WERI-Rb-1 (cell line): Measurements from ENCODE around the gene KCNJ15.

Experiments used
- DNase-seq: peaks from one replicate; pipeline ENCODE4 v3.0.0-alpha.2; 2020
- H3K27ac ChIP-seq: fragments of 250-450 bp; sonication (Bioruptor Pico); 2 replicates; pipeline ENCODE4 v1.5.1; 2020; ENCODE audit warnings: mild to moderate bottlenecking, moderate library complexity
- H3K27me3 ChIP-seq: fragments of 250-450 bp; sonication (Bioruptor Pico); 2 replicates; pipeline ENCODE4 v1.5.1; 2021; ENCODE audit warnings: mild to moderate bottlenecking, low read depth, moderate library complexity; ENCODE audit not compliant: insufficient read depth, severe bottlenecking
- H3K36me3 ChIP-seq: fragments of 250-450 bp; sonication (Bioruptor Pico); 2 replicates; pipeline ENCODE4 v1.5.1; 2020; ENCODE audit warnings: mild to moderate bottlenecking, moderate library complexity
- H3K4me3 ChIP-seq: 2 replicates; pipeline ENCODE4 v1.5.1; 2011; ENCODE audit warnings: low read depth, mild to moderate bottlenecking, control low read depth, low read length
- H3K9me3 ChIP-seq: fragments of 250-450 bp; sonication (Bioruptor Pico); 2 replicates; pipeline ENCODE4 v1.5.1; 2021; ENCODE audit warnings: mild to moderate bottlenecking, moderate library complexity; ENCODE audit not compliant: severe bottlenecking
- TF ChIP-seq, protein P1 (sequence below): IDR thresholded peaks from 2 replicates; pipeline ENCODE4 v1.5.1; 2011; ENCODE audit warnings: low read depth, mild to moderate bottlenecking, control low read depth, inconsistent platforms, low read length

Gene KCNJ15

DNA sequence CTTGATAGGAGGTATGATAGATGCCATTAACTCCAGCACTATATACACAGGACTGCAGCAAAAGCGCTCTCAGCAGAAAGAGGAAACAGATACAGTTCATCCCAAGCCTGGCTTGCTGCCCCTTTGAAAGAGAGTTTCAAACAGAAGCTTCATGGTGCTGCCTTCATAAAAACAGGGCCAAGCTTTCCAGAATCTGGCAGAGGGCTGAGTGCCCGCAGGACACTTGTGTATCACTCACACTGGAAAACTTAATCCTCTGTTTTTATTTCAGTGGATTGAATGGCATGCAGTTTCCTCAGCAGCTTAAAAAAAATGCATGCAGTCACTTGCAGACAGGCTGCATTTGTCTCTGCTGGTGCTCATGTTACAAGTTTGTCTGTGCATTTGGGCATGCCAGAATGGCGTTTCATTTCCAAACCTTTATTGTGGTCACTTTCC, 40.4 kb downstream of the KCNJ15 start:
- DNase-seq = no peak
- TF ChIP-seq, protein P1, sequence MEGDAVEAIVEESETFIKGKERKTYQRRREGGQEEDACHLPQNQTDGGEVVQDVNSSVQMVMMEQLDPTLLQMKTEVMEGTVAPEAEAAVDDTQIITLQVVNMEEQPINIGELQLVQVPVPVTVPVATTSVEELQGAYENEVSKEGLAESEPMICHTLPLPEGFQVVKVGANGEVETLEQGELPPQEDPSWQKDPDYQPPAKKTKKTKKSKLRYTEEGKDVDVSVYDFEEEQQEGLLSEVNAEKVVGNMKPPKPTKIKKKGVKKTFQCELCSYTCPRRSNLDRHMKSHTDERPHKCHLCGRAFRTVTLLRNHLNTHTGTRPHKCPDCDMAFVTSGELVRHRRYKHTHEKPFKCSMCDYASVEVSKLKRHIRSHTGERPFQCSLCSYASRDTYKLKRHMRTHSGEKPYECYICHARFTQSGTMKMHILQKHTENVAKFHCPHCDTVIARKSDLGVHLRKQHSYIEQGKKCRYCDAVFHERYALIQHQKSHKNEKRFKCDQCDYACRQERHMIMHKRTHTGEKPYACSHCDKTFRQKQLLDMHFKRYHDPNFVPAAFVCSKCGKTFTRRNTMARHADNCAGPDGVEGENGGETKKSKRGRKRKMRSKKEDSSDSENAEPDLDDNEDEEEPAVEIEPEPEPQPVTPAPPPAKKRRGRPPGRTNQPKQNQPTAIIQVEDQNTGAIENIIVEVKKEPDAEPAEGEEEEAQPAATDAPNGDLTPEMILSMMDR = no peak
- H3K27ac ChIP-seq = no peak overlapping the region
- H3K36me3 ChIP-seq = no peaks in the 10 kb centered on the region
- no peaks in the 10 kb centered on the region for H3K27me3 ChIP-seq
- no peak overlapping the region for H3K4me3 ChIP-seq
- no peaks in the 10 kb centered on the region for H3K9me3 ChIP-seq

DNA sequence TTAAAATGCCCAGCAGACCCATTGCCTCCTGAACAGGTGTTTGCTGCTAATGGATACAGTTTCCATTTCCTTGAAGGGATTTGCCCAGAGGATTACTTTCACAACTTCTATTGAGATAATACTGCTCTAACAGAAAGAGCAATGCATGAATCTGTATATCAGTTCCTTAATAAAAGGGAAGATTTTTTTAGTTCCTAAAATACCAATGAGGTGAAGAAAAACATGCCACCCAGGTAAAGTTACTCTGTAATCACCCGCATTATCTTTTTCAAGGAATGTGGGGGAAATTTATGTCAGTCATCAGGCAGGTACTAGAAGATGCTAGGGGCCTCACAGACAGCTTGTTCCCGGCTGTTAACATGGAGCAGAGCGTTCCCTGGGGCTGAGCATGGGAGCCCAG, 41.1 kb downstream of the KCNJ15 start:
- Histone ChIP-seq H3K27me3 (no peaks in the 10 kb centered on the region), H3K27ac (no peak overlapping the region), H3K36me3 (no peaks in the 10 kb centered on the region), H3K9me3 (no peaks in the 10 kb centered on the region), H3K4me3 (no peak overlapping the region)
- TF ChIP-seq, protein P1 = no peak
- DNase-seq = no peak

DNA sequence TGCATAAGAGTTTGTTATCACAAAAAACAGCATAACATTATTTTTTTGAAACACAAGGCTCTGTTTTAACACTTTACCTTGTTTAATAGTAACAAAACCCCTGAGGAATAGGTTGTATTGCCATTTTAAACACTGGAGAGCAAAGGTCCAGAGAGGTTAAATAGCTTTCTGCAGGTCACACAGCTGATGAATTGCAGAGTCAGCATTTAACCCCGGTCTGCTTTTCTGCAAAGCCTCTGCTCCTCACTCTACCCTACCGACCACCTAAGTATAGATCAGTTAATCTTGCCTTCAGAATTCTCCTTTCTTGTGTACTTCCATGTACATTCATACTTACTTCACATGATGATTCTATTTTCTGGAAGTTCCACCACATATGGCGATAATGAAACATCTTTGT, 42.0 kb downstream of the KCNJ15 start:
- H3K27me3 ChIP-seq = no peaks in the 10 kb centered on the region
- no peak for DNase-seq
- no peak overlapping the region for H3K27ac ChIP-seq
- H3K36me3 ChIP-seq = no peaks in the 10 kb centered on the region
- TF ChIP-seq, protein P1 = no peak
- H3K9me3 ChIP-seq = no peaks in the 10 kb centered on the region
- H3K4me3 ChIP-seq = no peak overlapping the region

DNA sequence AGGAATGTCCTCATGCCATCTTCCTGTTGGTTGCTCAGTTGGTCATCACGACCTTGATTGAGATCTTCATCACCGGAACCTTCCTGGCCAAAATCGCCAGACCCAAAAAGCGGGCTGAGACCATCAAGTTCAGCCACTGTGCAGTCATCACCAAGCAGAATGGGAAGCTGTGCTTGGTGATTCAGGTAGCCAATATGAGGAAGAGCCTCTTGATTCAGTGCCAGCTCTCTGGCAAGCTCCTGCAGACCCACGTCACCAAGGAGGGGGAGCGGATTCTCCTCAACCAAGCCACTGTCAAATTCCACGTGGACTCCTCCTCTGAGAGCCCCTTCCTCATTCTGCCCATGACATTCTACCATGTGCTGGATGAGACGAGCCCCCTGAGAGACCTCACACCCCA, 42.9 kb downstream of the KCNJ15 start:
- TF ChIP-seq, protein P1 = no peak
- H3K27ac ChIP-seq = no peak overlapping the region
- H3K4me3 ChIP-seq = no peak overlapping the region
- no peaks in the 10 kb centered on the region for H3K27me3 ChIP-seq
- no peak for DNase-seq
- no peaks in the 10 kb centered on the region for H3K9me3 ChIP-seq
- H3K36me3 ChIP-seq = no peaks in the 10 kb centered on the region

DNA sequence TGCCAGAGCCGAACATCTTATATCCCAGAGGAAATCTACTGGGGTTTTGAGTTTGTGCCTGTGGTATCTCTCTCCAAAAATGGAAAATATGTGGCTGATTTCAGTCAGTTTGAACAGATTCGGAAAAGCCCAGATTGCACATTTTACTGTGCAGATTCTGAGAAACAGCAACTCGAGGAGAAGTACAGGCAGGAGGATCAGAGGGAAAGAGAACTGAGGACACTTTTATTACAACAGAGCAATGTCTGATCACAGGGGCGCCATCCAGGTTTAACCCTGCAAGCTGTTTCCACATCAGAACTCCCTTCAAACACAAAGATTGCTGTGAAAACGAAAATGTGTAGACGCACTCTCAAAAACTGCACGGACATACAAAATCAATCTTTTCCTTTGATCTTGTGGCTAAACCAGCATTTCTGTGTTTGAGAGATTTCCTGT, 43.4 kb downstream of the KCNJ15 start:
- TF ChIP-seq, protein P1 = no peak
- Histone ChIP-seq H3K4me3 (no peak overlapping the region), H3K27me3 (no peaks in the 10 kb centered on the region), H3K27ac (no peak overlapping the region), H3K9me3 (no peaks in the 10 kb centered on the region), H3K36me3 (no peaks in the 10 kb centered on the region)
- DNase-seq = no peak

DNA sequence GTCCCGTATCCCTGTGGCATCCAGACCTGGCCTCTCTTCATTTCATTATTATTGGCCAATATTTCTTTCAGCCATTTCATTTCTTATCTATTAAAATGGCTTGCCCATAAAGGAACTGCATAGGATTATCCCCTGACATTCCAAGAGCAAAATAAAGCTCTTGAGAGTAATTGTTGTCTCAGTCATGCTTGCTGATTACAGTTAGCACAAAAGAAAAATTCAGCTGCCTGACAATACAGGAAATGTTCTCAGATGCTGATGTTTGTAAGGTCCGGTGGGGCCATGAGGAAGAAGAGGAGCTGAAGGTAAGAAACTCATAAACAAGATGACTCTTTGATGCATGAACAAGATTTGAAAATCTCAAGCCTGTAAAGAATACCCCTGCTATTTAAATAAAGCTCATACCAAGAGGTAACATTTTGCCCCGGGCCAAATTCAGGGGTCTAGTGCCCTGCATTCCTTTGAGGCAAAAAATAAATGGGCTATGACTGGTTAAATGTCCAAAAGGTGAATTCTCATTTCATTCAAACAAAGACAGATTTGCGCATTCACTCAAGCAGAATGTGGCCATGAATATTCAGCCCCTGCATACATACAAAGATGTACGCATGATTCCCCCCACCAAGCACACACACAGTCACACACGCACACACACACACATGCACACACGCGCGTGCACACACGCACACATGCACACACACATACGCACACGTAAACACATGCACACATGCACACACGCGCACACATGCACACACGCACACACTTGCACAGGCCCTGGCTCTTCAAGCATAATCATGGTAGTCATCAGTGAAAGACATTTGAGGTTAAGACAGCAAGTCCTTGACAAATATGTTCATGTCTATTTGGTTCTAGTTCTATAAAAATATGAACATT, 44.8 kb downstream of the KCNJ15 start:
- no peaks in the 10 kb centered on the region for H3K36me3 ChIP-seq
- DNase-seq = no peak
- H3K9me3 ChIP-seq = no peaks in the 10 kb centered on the region
- H3K27me3 ChIP-seq = no peaks in the 10 kb centered on the region
- H3K4me3 ChIP-seq = no peak overlapping the region
- TF ChIP-seq, protein P1 = no peak
- no peak overlapping the region for H3K27ac ChIP-seq
